GM12891 (cell line): ENCODE data around the gene BICD1.

ENCODE experiments used
- PAX5 ChIP-seq: IDR thresholded peaks from 2 replicates; pipeline ENCODE4 v1.6.1; 2011; ENCODE audit warnings: low read length, moderate library complexity, mild to moderate bottlenecking; ENCODE audit not compliant: insufficient read depth, severe bottlenecking
- POLR2A ChIP-seq: IDR thresholded peaks from 2 replicates; pipeline ENCODE4 v1.6.1; 2011; ENCODE audit warnings: low read depth, low read length, control low read depth
- POLR2AphosphoS5 ChIP-seq: IDR thresholded peaks from 2 replicates; pipeline ENCODE4 v1.6.1; 2011; ENCODE audit warnings: low read depth, low read length, control low read depth
- POU2F2 ChIP-seq: IDR thresholded peaks from 2 replicates; pipeline ENCODE4 v1.6.1; 2011; ENCODE audit warnings: low read depth, mild to moderate bottlenecking, control low read depth, low read length, moderate library complexity
- SPI1 ChIP-seq: IDR thresholded peaks from 2 replicates; pipeline ENCODE4 v1.6.1; 2011; ENCODE audit warnings: low read depth, low read length, control low read depth
- TAF1 ChIP-seq: IDR thresholded peaks from 2 replicates; pipeline ENCODE4 v1.6.1; 2011; ENCODE audit warnings: low read depth, low read length, control low read depth

- TF ChIP-seq POU2F2: no peak
- TF ChIP-seq POLR2A: no peak
- TF ChIP-seq POLR2AphosphoS5: no peak
- TF ChIP-seq TAF1: no peak
- TF ChIP-seq SPI1: no peak
- no peak for TF ChIP-seq PAX5
These were observed 105.2 kb downstream of the BICD1 start for GRCh38 chr12:32211900-32212156.
